T-helper 22 cell (primary cell): Measurements from ENCODE around the gene LGI4.

Source experiments
- DNase-seq: peaks from one replicate; pipeline ENCODE4 v3.0.0-alpha.2; 2020; ENCODE audit warnings: low read depth

LGI4 gene

DNA sequence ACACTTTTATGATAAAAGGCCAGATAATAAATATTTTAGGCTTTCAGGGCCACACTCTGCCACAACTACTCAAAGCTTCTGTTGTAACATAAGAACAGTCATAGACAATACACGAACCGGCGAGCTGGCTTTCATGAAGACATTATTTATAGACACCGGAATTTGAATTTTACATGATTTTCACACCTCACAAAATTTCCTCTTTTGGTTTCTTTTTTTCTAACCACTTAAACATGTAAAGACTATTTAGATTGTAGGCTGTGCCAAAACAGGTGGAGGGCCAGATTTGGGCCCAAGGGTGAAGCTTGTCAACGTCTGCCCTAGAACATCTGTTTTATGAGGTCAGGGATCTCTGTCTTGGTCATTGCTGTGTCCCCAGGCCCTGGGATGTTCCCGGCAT, 48.9 kb downstream of the LGI4 start:
- no peak for DNase-seq

DNA sequence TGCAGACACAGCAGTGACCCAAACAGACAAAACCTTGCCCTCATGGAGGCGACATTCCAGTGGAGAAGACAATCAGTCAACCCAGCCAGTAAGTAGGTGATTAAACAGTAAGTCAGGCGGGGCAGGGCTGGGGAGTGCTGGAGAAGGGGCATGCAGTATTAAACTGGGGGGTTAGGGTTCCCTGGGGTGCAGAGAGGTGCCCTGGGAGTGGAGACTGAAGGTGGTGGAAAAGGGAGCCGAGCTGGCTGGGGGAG, 50.4 kb downstream of the LGI4 start:
- no peak for DNase-seq

DNA sequence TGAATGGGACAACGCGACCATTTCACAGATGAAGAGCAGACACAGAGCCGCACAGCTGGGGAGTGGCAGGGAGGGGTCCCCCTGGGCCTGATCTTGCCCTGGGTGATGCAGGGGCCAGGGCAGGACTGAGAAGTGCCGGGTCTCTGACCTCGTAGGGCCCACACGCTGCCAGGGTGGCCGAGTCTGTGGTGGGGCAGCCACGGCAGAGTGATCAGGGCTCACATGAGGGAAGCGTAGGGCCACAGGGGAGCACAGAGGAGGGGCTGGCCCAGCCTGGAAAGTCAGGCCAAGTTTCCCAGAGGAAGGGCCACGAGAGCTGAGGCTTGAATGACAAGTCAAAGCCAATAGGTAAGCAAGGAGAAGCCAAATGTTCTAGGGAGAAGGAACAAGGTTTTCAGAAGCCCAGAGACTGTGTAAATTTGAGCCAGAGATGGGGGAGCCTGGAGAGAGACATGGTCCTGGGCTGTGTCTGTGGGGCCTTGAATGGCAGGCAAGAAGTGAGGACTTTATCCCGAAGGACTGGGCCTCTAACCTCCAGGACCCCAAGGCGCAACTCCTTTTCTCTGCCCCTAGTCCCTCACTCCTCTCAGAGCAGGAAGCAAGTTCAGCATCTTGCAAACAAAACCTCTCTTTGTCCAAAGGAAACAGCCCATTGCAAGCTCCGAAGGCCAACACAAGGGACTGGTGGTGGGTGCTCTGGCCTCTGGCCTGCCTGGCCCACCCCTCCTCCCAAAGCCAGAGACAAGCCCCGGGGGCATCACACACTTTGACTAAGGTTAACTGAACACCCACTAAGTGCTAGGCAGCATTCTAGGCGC, 51.0 kb downstream of the LGI4 start:
- DNase-seq, result no peak

DNA sequence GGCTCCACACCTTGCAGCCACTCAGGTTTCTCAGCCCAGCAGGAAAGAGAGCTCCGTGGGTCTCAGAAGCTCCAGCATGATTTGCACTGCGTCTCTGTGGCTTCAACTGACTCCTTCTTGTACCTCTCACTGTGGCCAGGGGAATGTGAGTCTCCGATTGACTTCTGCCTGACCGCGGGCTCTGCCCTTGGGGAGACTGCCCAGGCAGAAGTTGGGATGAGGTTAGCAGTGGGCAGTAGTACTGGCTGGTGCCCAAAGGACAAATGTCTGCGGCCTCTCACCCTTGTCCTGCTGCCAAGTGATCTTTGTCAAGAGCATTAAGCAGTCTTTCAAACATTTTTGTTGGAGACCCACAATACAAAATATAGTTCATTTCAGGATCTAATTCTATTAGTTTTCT, 53.7 kb downstream of the LGI4 start:
- no peak for DNase-seq

DNA sequence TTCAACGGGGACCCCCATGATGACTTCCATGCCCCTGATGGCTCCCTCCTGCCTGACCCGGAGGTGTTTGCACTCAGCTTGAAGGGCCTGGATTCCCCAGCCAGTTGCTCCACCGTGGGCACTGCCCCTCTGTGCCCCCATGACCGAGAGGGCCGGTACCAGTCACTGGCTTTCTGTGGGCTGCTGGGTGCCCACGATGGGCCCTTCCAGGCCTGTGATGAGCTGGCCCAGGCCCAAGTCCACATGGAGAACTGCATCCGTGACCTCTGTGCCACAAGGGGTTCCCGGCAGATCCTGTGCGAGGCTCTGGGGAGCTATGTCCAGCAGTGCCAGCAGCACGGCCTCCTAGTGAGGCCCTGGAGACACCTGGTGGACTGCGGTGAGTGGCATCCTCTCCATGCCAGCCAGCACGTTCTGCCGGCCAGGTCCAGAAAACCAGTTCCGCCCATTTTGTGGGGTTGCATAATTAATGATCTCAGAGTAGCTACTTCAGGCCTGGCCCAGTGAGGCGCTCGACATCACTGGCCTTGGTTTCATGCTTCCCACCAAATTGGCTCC, 54.2 kb downstream of the LGI4 start:
- DNase-seq, result no peak

DNA sequence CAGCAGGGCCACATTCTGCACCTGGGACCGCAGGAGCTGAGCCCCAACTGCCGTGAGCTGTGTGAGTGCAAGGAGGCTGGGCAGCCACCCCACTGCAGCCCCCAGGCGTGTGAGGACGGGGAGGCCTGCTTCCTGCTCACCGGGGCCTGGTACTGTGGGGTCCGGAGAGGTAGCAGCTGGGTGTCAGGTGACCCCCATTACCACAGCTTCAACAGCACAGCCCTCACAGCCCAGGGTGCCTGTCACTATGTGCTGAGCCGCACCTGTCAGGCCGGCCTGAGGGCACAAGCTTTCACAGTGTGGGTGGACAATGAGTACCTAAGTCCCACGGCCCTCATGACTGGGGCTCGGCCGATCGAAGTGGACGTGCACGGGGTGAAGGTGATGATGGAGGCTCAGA, 55.0 kb downstream of the LGI4 start:
- no peak for DNase-seq

DNA sequence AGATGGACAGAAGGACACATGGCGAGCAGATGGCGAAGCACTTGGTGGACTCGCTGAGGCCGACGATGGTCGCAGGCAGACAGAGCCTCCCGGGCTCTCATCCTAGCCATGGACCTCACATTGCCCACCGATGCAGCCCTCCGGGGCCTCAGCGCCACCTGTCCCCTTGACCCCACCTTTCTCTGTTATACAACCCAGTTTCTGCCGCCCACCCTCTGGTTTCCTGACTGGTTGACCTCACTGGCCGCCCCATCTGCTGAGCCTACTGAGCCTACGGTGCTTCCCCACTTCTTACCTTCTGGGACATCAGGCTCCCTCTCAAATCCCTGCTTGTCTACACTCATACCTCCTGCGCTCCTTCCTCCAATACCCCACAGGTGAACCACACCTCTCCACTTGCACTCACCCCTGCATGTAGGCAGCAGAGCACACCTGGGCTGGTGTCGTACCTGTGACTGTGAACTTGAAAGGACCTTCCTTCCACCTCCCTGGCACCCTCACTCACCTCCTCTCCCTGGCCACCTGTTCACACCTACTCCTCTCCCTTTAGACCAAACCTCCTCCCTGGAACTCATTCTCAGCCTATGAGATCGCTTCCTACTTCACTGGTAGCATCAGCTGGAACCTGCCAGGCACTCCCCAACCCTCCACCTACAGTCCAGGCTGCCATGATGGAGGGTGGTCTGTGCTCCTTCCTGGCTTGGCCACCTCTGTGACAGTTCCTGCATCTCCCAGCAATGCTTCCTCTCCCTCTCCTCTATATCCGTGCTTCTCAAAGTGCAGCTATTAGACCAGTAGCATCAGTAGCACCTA, 57.2 kb downstream of the LGI4 start:
- DNase-seq, result no peak

DNA sequence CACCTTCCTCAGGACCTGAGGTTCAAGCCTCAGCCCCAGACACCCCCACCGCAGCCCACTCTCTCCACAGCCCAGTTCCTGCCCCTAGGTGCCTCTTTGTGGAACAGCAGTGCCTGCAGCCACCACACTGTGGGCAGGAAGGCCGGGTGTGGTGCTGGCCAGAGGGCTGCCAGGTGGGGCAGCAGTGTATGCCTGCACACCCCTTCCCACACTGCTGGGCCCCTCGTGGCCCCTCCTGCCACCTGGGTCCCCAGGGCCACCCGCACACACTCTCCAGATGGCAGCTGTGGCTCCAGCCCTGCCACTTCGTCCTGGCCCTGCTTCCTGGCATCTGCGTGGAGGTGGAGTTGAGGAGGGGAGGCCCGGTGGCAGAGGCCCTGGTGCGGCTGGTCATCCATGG, 58.2 kb downstream of the LGI4 start:
- DNase-seq, result no peak

DNA sequence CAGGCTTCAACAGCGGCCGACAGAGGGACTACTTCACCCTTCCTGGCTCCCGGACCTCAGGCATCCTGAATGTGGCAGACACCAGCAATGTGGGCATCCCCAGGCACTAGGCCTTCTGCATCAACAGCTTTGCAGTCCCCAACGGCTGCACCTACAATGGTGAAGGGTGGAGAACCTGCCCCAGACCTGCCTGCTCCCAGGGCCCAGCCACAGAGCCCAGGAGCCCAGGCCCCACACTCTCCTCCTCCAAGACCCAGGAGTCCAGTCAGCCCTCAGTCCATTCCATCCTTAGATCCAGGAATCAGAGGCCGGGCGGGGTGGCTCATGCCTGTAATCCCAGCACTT, 58.9 kb downstream of the LGI4 start:
- DNase-seq, result no peak

DNA sequence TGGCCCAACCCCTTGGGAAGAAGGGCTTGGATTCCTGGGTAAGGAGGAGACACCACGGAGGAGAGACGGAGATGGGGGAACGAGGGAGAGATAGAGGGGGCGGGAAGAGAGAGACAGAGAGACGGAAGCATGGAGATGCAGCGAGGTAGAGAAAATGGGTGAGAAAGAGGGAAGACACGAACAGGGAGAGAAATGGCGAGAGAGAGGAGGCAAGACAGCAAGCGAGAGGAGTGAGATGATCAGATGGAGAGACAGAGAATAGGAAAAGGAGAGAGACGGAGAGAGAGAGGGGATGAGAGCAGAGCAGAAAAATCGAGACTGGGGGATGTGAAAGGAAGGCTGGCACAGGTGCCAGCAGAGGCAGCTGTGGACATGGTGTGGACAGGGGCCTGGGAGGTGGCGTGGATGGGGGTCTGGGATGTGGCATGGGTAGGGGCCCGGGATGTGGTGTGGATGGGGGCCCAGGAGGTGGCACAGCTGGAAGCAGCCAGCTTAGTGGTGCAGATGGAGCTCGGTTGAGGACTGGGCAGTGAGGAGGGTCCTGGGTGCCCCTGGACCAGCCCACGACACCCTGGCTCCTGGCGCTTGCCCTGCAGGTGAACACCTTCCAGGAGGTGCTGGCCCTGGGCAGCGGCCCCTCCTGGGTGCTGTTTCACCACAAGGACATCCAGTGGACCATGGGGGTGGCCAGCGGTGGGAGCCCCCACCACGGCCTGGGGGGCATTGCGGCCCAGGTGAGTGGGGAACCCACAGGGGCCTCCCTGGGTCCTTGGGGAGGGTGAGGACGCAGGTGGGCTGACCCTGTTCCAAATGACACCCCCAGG, 59.4 kb downstream of the LGI4 start:
- DNase-seq, result no peak
